Measurements from ENCODE around the gene SLIT3. TPM values are rescaled to one million over a fixed set of nuclear protein-coding genes. Genes with fewer than 3 reads are reported as not detected.

SLIT3 gene
- total RNA-seq, 1 experiment from 2014 or later: under 0.01 TPM

GRCh38 chr5:169270827-169271226 lies 30.1 kb downstream of the SLIT3 start:
- no peak for DNase-seq (ENCODE audit: low read depth)

- DNase-seq (ENCODE audit: low read depth): no peak
These were observed 32.9 kb downstream of the SLIT3 start for GRCh38 chr5:169268019-169268418.

GRCh38 chr5:169265888-169266287 lies 35.1 kb downstream of the SLIT3 start:
- no peak for DNase-seq (ENCODE audit: low read depth)

DNA sequence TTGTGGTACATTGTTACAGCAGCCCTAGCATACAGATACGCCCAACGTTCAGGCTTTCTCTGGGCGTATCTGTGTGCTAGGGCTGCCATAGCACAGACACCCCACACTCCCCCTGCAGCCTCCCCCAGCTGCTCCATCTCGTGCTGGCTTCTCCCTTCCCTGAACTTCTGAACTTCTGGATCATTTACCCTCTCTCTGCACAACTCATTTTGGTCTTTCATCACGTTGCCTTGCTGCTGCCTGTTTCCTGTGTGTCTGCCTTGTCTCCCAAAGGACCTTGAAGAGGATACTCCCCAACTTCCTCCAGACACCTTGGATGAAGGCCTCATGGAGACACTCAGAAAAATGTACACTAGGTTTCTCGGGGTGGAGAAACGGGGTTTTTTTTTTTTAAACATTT lies 37.3 kb downstream of the SLIT3 start:
- DNase-seq (ENCODE audit: low read depth): no peak

GRCh38 chr5:169260896-169261569 lies 39.9 kb downstream of the SLIT3 start:
- no peak for DNase-seq (ENCODE audit: low read depth)

DNA sequence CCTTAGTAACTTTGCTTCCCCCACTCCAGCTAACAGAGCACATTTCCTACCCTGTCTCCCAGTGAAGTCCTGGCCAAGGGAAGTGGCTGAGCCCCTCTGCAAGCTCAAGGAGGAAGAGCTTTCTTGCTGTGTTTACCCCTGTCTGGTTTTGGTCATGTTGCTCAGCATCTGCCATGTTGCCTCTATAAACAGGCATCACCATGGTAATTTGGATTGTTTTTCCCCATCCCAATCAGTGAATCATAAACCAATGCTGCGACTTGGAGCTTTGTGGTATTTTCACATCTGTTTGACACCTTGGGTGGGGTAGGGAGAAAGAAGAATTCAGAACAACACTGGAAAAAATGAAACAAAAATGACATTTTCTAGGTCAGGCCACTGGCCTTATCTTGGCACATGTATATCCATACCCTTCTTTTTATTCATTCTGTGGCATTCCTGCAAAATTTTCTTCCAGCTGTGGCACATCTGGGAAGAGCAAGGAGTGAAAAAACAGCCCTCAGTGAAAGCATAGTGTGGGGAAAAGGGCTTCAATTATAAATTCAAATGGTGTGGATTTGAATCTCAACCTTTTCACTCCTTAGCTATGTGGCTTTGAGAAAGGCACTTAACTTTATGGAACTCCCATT lies 42.5 kb downstream of the SLIT3 start:
- no peak for DNase-seq (ENCODE audit: low read depth)

DNA sequence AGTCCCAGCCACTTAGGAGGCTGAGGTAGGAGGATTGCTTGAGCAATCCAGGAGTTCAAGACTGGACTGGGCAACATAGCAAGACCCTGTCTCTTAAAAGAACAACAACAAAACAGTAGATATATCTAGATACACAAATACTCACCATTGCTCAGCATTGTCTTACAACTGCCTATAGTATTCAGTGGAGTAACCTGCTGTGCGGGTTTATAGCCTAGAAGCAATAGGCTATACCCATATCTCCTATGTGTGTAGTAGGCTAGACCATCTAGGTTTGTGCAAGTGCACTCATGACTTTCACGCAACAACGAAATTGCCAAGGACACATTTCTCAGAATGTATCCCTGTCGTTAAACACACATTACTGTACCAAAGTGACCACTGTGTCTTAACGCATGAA lies 44.7 kb downstream of the SLIT3 start:
- DNase-seq (ENCODE audit: low read depth): no peak

- DNase-seq (ENCODE audit: low read depth): no peak
These were observed 47.9 kb downstream of the SLIT3 start for GRCh38 chr5:169253071-169253470.

DNA sequence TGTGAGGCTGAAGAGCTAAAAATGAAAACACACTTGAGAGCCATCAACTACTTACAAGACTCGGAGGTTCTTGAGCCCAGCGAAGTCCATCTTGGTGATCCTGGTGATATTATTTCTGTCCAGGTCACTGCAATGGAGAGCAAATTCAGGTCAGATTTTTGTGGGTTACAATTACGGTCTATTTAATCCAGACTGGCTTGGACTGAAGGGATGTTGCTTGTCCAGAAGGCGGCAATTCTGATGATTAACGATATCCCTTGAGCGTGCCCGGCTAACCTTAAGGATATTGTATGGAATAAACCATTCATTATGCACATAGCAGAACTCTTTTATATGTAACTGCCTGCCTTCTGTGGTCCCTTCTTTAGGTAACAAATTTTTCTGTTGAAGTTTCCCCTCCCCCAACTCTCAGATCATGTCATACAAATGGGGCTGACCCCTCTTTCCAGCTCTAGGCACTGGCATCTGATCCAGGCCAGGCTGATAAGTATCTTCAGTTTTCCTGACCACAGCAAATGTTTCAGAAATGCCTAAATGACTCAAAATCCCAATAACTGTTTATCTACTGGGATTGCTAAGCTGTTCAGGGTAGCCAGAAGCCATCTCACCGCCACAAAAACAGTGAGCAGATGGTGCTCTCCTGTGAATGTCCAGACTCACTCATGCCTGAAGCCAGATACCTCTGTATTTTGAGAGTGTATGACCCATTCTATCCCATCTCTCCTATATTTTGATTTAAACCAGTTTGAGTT lies 49.4 kb downstream of the SLIT3 start:
- no peak for DNase-seq (ENCODE audit: low read depth)

DNA sequence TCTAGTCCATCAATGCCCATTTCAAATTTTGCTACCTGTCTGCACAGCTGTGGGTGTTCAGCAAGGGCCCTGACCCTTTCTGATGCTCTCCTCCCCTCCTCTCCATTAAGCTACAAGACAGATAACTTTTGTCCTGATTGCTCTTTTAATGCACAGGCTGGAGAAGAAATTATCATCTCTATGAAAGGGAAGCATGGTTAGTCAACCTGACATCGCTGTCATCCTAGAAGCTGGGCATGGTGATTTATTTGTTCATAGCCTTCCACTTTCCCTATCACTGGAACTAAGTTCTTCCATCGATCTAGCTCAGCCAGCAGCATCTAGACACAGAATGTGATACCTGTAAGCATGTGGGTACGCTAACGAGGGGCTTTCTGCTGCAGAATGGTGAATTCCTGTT lies 50.1 kb downstream of the SLIT3 start:
- no peak for DNase-seq (ENCODE audit: low read depth)

GRCh38 chr5:169248996-169249395 lies 51.9 kb downstream of the SLIT3 start:
- no peak for DNase-seq (ENCODE audit: low read depth)

DNA sequence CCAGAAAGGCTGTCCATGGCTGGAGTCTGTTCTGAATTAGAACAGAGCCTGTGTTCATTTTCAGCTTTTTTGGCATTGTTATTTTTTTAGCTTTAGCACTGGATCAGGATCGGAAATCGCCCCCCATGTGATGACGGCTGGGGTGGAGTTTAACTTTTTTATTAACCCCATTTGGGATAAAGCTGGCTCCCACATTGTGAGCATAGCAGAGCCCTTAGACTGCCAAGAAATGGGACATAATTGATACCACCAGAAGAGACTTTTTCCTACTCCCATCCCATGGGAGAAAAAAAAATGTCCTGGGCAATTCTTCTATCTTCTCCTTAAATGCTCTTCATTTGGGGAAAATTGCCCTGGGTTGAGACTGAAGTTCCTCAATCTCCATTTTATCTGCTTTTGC lies 52.4 kb downstream of the SLIT3 start:
- no peak for DNase-seq (ENCODE audit: low read depth)

DNA sequence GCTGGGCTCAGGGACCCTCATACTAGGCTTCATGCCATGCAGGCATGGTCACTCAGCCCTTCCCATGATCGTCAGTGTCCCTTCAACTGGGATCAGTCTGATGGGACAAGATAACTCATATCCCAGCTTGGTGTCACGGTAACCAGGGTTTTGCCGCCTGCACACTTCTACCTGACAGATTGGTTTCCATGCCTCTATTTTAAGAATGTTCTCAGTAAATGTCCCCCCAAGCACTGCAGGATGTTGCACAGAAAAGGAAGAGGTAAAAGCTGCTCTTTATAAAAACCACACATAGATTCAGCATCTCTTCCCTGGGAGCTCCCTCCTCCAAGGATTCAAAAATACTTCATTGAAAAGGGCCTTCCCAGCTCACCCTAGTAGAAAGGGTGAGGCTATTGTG lies 56.1 kb downstream of the SLIT3 start:
- no peak for DNase-seq (ENCODE audit: low read depth)

GRCh38 chr5:169243651-169244422 lies 57.1 kb downstream of the SLIT3 start:
- DNase-seq (ENCODE audit: low read depth): no peak

DNA sequence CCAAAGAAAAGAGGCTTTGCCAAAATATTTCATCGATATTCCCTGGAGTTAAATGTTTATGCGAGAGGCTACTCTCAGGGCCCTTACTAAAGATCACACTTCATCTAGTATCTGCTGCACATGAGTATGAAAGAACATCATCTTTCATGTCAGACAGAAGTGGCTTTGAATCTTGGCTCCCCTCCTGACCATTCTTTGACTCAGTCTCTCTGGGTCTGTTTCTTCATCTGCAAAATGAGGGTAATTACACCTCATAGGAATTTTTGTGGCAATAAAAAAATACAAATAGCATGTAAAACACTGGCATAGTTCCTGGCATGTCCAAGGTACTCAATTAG lies 58.1 kb downstream of the SLIT3 start:
- DNase-seq (ENCODE audit: low read depth): no peak

DNA sequence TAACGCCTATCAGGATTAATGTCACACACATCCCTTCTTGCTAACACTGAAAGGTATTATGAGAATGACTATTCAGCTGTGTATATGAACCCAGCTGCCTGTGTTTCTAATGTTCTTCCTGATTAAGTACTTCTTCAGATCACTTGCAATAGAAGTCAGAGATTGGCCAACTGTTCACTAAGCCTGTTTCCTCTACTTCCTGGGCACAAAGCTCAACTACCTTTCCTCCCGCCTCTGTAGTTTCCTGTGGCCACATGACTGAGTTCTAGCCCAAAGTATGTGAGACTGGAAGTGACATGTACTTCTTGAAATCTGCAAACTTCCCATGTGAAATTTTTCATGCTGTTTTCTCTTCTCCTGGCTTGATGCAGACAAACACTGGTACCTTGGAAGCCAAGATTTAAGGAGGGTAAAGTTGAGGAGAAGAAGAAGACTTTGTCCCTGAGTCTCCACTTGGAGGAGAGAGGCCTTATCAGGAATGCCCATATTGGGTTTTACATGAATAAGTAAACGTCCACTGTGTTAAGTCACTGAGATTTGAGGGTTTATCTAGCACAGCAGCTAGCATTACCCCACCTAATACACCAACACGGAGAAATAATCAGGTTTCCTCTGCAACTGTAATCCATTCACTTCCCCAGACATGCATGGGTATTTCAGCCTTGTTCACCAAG lies 58.6 kb downstream of the SLIT3 start:
- DNase-seq (ENCODE audit: low read depth): no peak

DNA sequence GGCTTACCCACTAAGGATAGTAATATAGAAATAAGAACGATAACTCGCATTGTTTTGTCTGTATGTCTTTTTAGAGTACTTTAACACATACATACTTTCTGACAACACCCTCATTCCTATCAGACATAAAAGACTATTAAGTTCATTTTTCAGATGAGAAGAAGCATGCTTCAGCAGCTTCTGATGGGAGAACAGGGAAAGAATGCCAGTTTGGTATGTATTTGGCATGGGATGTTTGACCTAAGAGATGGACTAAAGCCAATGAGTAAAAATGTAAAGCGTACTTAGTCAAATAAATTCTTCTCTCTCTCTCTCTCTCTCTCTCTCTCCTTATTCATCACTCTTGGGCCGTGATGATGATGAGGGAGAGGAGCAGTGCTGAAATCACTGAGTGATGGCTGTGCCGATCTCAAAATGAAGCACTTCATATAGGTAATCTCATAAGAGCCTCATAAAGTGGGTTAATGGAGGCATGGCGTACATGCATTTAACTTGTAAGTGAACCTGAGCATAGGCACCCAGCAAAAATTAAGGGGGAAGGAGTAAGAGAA lies 71.5 kb downstream of the SLIT3 start:
- no peak for DNase-seq (ENCODE audit: low read depth)

DNA sequence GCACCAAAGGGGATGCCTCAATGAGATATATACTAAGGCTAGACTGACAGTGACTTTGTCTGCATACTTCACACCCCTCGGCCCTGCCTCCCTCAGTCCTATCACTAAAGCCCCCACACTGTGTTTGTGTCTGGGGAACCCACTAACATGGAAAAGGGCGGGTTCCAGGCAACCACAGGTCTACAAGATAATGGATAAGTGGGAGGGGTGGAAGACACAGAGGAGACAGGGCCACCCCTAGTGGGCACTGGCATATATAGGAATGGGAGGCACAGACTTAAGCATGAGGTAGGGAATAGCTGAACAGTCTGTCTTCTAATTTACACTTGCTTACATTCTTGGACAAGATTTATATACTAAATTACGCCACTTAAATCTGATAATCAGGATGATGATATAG lies 74.0 kb downstream of the SLIT3 start:
- no peak for DNase-seq (ENCODE audit: low read depth)

- no peak for DNase-seq (ENCODE audit: low read depth)
These were observed 75.0 kb downstream of the SLIT3 start for GRCh38 chr5:169225830-169226356.

DNA sequence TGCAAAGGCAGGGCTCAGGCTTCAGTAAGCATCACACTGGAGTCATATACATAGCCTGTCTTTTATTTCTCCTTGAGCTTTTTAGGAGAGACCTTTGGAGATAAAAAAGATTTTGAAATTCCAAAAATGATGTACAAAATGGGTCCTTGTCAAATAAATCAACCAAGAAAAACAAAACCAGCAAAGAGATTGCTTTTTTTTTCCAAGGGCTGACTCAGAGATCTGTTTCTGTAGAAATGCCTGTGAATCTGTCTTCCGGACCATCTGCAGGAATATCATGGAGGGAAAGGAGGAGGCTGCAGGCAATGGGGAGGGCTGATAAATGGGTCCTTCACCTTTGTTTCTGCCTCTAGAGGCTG lies 77.4 kb downstream of the SLIT3 start:
- DNase-seq (ENCODE audit: low read depth): no peak

DNA sequence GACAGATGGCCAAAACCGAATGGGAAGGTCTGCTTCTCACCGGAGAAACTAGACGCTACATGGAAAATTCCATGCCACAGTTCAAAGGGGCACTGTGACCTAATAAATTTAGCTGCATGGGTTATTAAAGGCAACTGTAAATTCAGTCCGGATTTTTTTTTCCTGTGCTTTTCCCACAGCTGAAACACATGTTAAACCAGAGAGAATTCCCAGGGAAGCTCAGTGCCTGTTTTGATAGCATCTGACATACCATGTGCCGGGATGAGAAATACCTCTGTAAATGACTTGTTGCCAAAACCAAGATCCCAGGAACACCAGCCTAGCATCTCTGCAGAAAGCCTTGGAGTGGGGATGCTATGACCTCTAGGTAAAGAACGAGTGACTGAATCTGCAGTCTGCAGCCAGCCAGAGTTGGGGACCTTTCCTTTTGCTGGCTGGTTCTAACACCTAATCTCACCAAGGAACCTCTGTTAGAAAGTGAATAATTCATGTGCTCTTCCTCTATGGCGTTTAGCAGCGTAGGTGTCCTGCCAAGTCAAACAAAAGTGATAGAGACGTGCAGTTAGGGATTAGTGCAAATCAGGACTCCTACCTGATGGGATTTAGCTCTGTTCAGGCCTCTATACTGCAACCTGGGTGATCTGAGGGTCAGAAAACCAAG lies 77.9 kb downstream of the SLIT3 start:
- no peak for DNase-seq (ENCODE audit: low read depth)

All from LHCN-M2 (cell line).